SK-N-MC (cell line): ENCODE measurements around the gene ACE2.

Experiments
- DNase-seq: peaks from one replicate; pipeline ENCODE4 v3.0.0-alpha.2; 2011; ENCODE audit warnings: low read depth, low spot score
- H3K27ac ChIP-seq: fragments of 200-600 bp; sonication (generic); 2 replicates; pipeline ENCODE4 v1.5.1; 2016; ENCODE audit warnings: mixed run types
- H3K36me3 ChIP-seq: fragments of 200-600 bp; sonication (generic); 2 replicates; pipeline ENCODE4 v1.6.1; 2017; ENCODE audit warnings: antibody characterized with exemption, low read length, mixed read lengths; ENCODE audit not compliant: insufficient read depth
- H3K4me3 ChIP-seq: fragments of 200-600 bp; sonication (generic); 2 replicates; pipeline ENCODE4 v1.5.1; 2016
- H3K9ac ChIP-seq: fragments of 200-600 bp; sonication (generic); 2 replicates; pipeline ENCODE4 v1.8.0; 2017; ENCODE audit warnings: mixed run types, mixed read lengths; ENCODE audit not compliant: insufficient read length
- H3K9me3 ChIP-seq: fragments of 200-600 bp; sonication (generic); 2 replicates; pipeline ENCODE4 v1.6.1; 2017; ENCODE audit warnings: low read depth, mild to moderate bottlenecking, antibody characterized with exemption, low read length, moderate library complexity, mixed read lengths
- EZH2 ChIP-seq: fragments of 200-600 bp; sonication (generic); IDR thresholded peaks from one replicate; pipeline ENCODE4 v1.6.1; 2017; ENCODE audit warnings: antibody characterized with exemption
- FOXP2 ChIP-seq: optimal IDR thresholded peaks from 2 replicates; pipeline ENCODE3; 2011; ENCODE audit warnings: mild to moderate bottlenecking, moderate library complexity; ENCODE audit not compliant: insufficient read depth; ENCODE audit errors: extremely low read length, control extremely low read depth
- POLR2AphosphoS5 ChIP-seq: IDR thresholded peaks from 2 replicates; pipeline ENCODE4 v1.6.1; 2012; ENCODE audit warnings: mild to moderate bottlenecking, low read depth, low read length, borderline replicate concordance

ACE2 gene

GRCh38 chrX:15567267-15567666 is 33.5 kb downstream of the ACE2 start:
- no peak overlapping the region for H3K27ac ChIP-seq
- no peak overlapping the region for H3K4me3 ChIP-seq
- no peak overlapping the region for H3K9ac ChIP-seq
- no peaks in the 10 kb centered on the region for H3K9me3 ChIP-seq
- DNase-seq = no peak
- TF ChIP-seq FOXP2 = no peak
- no peak for TF ChIP-seq POLR2AphosphoS5
- no peak for TF ChIP-seq EZH2
- no peaks in the 10 kb centered on the region for H3K36me3 ChIP-seq

DNA sequence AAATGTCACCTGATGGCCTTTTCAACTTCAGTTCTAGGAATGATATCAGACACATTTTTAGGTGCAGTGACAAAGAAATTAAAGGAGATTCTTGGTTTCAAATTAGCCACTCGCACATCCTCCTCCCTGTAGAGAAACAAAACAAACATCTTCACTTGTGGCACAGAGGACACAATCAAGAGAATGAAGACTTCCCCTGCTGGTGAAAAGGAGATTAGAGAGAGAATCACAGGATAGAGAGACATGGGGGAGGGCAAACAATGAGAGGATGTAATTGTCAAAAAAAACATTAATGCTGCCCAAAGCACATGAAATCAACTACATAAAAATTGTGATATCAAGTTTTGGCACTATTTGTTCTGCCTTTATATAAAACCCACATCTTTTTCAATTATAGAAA is 34.5 kb downstream of the ACE2 start:
- TF ChIP-seq FOXP2 (no peak), POLR2AphosphoS5 (no peak), EZH2 (no peak)
- H3K9ac ChIP-seq = no peak overlapping the region
- no peak overlapping the region for H3K27ac ChIP-seq
- H3K9me3 ChIP-seq = no peaks in the 10 kb centered on the region
- H3K36me3 ChIP-seq = no peaks in the 10 kb centered on the region
- no peak overlapping the region for H3K4me3 ChIP-seq
- DNase-seq = no peak

DNA sequence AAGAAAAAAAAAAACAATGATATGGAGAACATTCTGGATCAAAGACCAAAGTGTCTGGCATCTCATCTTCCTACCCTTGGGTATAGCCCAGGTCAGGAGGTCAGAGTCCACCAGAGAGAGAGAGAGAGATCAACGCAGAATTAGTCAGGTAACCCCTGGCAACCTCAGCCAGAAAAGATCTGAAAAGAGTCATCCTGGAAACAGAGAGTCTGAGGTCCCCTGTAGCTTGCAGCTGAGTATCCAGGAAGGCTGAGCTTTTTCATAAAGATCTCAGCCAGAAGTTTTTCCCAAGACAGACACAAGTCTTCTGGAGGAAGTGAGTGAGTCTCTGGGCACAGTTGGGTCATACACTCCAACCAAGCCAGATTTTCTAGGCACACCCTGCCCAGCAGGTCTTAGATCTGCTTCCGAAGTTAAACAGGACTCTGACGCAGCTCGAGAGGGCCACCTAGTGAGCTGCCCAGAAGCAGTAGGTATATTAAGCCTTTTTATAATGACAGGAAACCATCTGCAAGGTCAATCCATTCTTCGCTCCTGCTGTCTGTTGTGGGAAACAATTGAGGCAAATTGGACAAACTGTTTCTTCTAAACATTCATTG is 35.7 kb downstream of the ACE2 start:
- no peak overlapping the region for H3K4me3 ChIP-seq
- H3K9me3 ChIP-seq = no peaks in the 10 kb centered on the region
- DNase-seq = peak; percentile 1
- no peak for TF ChIP-seq EZH2
- TF ChIP-seq POLR2AphosphoS5 = no peak
- no peak for TF ChIP-seq FOXP2
- H3K36me3 ChIP-seq = no peaks in the 10 kb centered on the region
- no peak overlapping the region for H3K27ac ChIP-seq
- no peak overlapping the region for H3K9ac ChIP-seq

DNA sequence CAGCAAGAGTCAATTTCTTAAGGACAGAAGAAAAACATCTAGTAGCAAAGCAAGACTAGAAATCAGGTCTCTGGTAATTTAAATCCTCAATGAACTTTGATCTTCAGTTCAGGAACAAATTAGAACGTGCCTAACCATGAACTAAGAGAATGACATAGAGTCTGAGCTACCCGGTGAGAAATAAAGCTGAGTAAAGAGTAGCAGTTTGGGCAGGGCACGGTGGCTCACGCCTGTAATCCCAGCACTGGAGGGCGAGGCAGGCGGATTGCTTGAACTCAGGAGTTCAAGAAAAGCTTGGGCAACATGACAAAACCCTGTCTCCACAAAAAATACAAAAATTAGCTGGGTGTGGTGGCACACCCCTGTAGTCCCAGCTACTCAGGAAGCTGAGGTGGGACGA is 37.7 kb downstream of the ACE2 start:
- TF ChIP-seq POLR2AphosphoS5 = no peak
- TF ChIP-seq EZH2 = no peak
- TF ChIP-seq FOXP2 = no peak
- Histone ChIP-seq H3K9me3 (no peaks in the 10 kb centered on the region), H3K4me3 (no peak overlapping the region), H3K36me3 (no peaks in the 10 kb centered on the region), H3K9ac (no peak overlapping the region), H3K27ac (no peak overlapping the region)
- no peak for DNase-seq

- DNase-seq = no peak
- no peak for TF ChIP-seq POLR2AphosphoS5
- no peak for TF ChIP-seq EZH2
- no peak for TF ChIP-seq FOXP2
- Histone ChIP-seq H3K36me3 (no peaks in the 10 kb centered on the region), H3K9ac (no peak overlapping the region), H3K4me3 (no peak overlapping the region), H3K27ac (no peak overlapping the region), H3K9me3 (no peaks in the 10 kb centered on the region)
These were observed 39.8 kb downstream of the ACE2 start for GRCh38 chrX:15560924-15561323.

DNA sequence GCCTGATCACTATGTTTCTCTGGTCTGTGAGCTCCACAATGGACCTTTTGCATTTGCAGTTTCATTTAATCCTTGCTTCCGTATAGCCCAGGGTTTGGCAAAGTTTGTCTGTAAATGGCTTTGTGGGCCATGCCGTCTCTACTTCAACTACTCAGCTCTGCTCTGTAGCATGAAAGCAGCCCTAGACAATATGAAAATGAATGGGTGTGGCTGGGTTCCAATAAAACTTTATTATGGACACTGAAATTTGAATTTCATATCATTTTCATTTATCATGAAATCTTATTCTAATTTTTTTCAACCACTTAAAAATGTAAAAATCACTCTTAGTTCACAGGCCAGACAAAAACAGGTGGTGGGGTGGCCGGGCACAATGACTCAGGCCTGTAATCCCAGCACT is 41.5 kb downstream of the ACE2 start:
- TF ChIP-seq FOXP2 (no peak), EZH2 (no peak), POLR2AphosphoS5 (no peak)
- Histone ChIP-seq H3K36me3 (no peaks in the 10 kb centered on the region), H3K9ac (no peak overlapping the region), H3K9me3 (no peaks in the 10 kb centered on the region), H3K27ac (no peak overlapping the region), H3K4me3 (no peak overlapping the region)
- no peak for DNase-seq

DNA sequence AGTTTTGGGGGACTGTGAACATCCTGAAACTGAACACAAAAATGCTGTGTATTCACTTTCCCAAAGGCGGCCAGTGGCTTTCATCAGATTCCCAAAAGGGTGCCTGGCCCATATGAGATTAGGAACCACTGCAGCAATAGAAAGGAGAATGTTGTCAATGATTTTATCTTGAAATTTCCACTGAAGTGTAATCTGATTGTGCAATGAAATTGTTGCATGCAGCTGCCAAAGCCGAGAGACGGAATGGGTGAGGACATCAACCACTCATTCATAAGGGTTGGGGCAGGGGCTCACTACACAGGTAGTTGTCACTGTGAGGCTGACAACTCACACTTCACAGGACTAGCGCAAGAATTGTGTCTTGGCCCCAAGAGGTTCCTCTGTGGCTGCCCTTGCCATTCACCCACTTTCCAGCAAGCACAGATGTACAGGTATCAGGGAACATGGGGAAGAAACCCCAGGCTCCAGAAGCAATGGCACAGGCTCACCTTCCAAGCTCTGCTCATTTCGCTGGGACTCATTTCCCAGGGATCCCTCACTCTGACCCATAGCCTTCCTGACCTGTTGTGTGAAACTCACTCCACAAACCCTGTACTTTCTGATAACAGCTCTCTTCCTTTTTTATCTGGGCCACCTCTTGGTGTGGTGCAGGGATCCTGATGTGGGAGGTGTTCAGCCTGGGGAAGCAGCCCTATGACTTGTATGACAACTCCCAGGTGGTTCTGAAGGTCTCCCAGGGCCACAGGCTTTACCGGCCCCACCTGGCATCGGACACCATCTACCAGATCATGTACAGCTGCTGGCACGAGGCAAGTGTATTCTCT is 51.4 kb downstream of the ACE2 start:
- no peaks in the 10 kb centered on the region for H3K9me3 ChIP-seq
- H3K36me3 ChIP-seq = no peaks in the 10 kb centered on the region
- no peak overlapping the region for H3K9ac ChIP-seq
- TF ChIP-seq POLR2AphosphoS5 = no peak
- TF ChIP-seq FOXP2 = no peak
- TF ChIP-seq EZH2 = no peak
- no peak for DNase-seq
- no peak overlapping the region for H3K27ac ChIP-seq
- no peak overlapping the region for H3K4me3 ChIP-seq

- Histone ChIP-seq H3K4me3 (no peak overlapping the region), H3K36me3 (no peaks in the 10 kb centered on the region), H3K27ac (no peak overlapping the region), H3K9me3 (no peaks in the 10 kb centered on the region), H3K9ac (no peak overlapping the region)
- DNase-seq = no peak
- no peak for TF ChIP-seq EZH2
These were observed 53.4 kb downstream of the ACE2 start for GRCh38 chrX:15547356-15547755.

DNA sequence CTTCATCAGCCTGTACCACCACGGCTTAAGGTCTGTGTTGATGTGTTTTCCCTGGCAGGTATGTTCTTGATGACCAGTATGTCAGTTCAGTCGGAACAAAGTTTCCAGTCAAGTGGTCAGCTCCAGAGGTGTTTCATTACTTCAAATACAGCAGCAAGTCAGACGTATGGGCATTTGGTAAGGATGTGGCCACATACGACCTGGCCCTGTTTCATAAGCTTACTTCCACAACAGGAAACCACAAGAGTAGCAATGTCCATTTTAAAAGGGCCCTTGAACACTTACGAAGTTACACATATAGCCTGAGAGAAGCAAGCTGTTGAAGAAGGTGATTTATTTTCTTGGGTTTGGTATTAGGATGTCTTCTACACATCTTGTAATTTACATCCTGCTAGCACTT is 54.0 kb downstream of the ACE2 start:
- no peak for DNase-seq
- Histone ChIP-seq H3K9ac (no peak overlapping the region), H3K9me3 (no peaks in the 10 kb centered on the region), H3K4me3 (no peak overlapping the region), H3K36me3 (no peaks in the 10 kb centered on the region), H3K27ac (no peak overlapping the region)
- no peak for TF ChIP-seq POLR2AphosphoS5
- TF ChIP-seq FOXP2 = no peak
- TF ChIP-seq EZH2 = no peak
